Activated naive CD8-positive, alpha-beta T cell treated with anti-CD3 and anti-CD28 coated beads, Interleukin-2, amount 50 U/mL, for 16 hours (primary cell): ENCODE results near the gene PRKCZ.

Source experiments
- DNase-seq: peaks from one replicate; pipeline ENCODE4 v3.0.0-alpha.2; 2020; ENCODE audit warnings: low read depth, low spot score

Gene PRKCZ

GRCh38 chr1:2049718-2050431, at the start of gene PRKCZ:
PRKCZ (plus strand) TSS chr1:2050411; CDS start chr1:2050631, 220 bp downstream.
- peak; percentile 85 for DNase-seq

DNA sequence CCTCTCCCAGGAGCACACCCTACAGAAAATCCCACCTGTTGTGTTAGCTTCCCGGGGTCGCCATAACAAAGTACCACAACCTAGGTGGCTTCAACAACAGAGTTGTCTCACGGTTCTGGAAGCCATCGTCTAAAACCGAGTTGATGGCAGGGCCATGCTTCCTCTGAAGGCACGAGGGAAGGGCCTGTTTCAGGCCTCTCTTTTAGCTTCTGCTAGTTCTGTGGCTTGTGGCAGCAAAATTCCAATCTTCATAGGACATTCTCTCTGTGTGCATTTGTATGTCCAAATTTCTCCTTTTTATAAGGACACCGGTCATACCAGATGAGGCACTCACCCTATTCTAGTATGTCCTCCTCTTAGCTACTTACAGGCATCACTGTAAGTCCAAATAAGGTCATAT, 49.8 kb upstream of the PRKCZ start:
- DNase-seq = no peak

DNA sequence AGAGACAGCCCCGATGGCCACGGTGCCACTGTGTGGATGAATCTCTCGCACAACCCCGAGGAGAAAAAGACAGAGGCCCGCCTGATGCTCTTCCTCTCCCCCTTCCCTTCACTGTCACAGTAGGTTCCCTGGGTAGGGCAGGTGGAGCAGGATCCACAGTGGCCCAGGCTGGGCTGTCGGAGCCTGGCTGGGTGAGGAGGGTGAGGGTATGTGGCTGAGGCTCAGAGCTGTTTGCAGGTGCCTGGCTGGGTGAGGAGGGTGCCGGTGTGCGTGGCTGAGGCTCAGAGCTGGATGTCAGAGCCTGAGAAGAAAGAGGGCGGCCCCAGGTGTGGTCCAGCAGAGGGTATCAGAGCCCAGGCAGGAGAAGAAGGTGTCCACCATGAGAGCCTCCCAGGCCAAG, 49.4 kb upstream of the PRKCZ start:
- DNase-seq = no peak

GRCh38 chr1:2001773-2002411, 48.3 kb upstream of the PRKCZ start:
- no peak for DNase-seq

DNA sequence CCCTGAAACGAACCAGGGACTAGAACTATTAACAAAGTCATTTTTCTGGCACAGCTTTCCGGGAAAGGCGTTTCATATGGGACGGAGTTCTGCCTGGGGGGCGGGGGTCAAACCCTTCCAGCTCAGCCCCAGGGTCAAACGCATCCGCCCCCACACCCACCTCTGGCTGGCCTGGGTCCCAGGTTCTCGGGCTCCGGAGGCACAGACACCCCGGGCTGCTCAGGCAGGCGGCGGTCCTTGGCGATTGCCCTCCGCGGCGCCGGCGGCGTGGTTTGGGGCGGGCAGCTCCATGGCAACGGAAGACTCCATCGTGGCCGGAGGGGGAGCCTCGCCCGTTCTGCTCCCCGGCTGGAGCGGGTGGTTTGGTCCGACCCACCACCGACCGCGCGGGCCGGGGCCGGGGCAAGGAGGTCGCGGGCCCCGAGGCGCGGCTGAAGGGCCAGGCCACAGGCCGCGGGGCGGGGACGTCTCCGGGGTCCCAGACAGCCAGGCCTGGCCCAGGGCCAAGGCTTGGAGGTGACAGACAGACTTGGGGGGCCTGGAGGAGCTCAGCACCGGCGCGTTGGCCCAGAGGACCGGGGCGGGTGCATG, 46.6 kb upstream of the PRKCZ start, which contains the start of gene CFAP74:
Gene CFAP74, minus strand, starts transcription at position 246 of the 591 bp plus-strand sequence. CDS start 12,830 bp downstream, outside the sequence.
- no peak for DNase-seq

GRCh38 chr1:2004856-2005255, 45.4 kb upstream of the PRKCZ start:
- no peak for DNase-seq

- DNase-seq = no peak
Observed at GRCh38 chr1:2009101-2010053, 40.8 kb upstream of the PRKCZ start.

DNA sequence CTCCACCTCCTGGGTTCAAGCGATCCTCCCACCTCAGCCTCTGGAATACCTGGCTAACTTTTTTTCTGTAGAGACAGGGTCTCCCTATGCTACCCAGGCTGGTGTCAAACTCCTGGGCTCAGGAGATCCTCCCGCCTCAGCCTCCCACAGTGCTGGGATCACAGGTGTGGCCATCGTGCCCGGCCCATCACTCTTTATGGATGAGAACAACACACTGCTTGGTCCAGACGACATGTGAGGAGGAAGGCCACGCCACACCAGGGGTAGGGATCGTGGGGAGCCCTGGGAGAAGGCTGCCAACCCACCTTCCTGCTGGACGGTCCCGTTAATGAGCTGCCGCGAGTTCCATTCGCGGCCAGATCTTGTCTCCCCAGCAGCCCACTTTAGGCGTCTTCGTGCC, 36.0 kb upstream of the PRKCZ start:
- DNase-seq = no peak

DNA sequence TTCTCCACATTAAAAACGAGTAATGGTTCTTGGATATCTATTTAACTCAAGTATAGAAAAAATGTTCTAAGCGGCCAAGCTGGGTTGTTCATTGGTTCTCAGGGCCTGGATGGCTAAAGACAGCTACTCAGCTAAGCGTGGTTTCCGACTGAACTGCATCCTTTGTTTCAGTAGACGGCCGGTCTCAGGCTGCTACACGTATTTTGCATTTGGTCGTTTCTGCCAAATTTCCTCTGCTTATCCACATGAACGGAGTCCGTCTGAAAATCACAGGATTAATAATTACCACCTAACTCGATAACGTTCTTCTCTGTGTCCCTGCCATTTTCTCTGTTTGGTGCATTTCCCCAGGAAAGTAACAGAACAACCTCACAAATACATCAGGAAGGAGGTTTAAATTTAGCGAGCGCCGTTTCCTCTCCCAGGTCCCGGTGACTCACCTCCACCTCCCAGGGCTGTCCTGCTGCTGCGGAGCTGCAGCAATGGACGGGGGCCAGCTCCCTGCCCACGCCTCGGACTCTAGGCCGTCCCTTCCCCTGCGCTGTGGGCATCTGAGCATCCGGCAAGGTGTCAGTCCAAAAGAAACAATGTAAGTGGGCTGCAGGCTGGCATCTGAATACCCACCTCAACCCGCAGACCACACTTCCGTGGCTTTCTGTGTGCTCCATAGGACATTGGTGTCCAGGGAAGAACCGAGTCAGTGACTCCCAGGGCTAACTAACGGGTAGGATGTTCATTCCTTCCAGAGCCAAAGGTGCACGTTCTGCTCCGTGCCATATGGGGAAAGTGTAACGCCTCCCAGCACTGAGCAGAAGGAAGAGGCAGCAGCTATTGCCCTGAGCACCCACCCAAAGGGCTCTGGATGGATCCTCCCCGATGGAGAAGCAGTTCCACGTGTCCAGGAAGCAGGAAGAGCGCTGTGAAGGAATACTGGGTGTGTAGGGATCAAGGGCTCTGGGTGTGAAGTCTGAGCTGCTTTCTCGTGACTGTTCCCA, 35.2 kb upstream of the PRKCZ start:
- no peak for DNase-seq

GRCh38 chr1:2016123-2016522, 34.1 kb upstream of the PRKCZ start:
- no peak for DNase-seq

GRCh38 chr1:2018217-2019171, 31.7 kb upstream of the PRKCZ start:
- DNase-seq = no peak

DNA sequence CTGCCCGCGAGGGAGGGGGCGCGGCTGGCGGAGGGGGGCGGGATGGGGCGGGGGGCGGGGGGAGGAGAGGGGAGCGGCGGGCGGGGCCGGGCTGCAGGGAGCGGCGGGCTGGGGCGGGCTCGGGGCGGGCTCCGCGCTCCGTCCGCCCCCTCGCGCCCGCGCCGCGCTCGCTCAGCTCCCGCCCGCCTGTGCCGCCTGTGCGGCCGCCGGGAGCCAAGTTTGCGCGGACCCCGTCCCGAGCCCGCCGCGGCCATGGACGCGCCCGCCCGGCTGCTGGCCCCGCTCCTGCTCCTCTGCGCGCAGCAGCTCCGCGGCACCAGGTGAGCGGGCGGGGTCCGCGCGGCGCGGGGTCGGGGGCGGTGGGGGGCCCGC, 31.1 kb upstream of the PRKCZ start, which contains the start of gene GABRD:
Gene GABRD, plus strand, starts transcription at position 174 of the 372 bp plus-strand sequence. Its CDS starts 79 bp downstream, at position 253.
- DNase-seq = no peak

GRCh38 chr1:2019571-2020309, 30.5 kb upstream of the PRKCZ start:
- DNase-seq = no peak

DNA sequence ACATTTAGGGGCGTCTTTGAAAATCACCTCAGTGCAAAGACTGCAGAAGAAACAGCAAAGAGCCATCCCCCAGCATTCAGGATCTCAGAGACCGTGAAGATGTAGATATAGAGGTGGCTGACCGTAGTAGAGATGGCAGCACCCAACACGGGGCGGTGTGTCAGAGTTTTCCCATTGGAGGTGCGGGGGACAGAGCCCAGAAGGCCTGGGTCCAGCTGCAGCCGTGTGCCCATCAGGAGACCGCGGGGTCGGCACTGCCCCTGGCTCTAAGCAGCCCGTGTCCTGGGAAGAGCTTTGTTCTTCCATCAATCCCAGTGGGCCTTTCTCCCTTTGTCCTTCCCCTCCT, 29.9 kb upstream of the PRKCZ start:
- DNase-seq = no peak

DNA sequence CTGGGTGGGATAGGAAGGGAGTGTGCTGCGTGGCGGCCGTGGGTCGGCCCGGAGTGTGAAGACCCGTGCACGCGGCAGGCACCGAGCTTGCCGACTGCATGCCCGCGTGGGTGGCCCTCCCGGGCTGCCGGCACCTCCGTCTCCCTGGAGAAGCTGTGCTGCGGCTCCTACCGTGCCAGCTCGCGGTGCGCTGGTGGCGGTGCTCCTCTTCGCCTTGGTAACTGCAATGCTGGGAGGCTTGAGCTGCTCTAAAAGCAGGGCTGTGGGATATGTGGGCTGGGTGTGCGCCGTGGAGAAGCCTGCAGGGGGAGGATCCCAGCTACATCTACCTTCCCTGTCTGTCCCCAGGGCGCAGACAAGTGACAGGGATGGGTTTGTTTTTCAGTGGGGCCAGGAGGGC, 28.7 kb upstream of the PRKCZ start:
- DNase-seq = no peak

- DNase-seq = no peak
Observed at GRCh38 chr1:2022063-2022770, 28.0 kb upstream of the PRKCZ start.

DNA sequence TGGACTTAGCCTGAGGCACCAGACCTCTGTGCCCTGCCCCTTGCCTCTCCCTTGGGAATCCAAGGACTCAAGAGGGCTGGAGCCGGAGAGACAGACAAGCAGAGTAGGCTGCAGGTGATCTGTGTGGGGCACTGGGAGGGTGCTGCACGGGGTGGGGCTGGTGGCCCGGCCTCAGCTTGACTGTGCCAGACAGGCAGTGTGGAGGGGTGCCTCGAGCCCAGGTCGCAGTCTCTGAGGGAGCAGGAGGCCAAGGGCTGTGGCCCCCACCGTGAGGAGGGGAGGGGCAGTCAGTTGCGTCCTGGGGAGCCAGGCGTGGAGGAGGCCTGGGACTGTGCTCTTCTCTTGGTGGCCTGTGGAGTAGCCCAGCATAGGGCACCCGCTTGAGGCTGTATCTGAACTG, 27.0 kb upstream of the PRKCZ start:
- DNase-seq = no peak

GRCh38 chr1:2024451-2024850, 25.8 kb upstream of the PRKCZ start:
- DNase-seq = no peak
